K562 (cell line): ENCODE results near the gene EDDM3A. TPM values are rescaled to one million over a fixed set of nuclear protein-coding genes. Genes with fewer than 3 reads are reported as not detected.

Experiments used
- ATAC-seq: fragments of 200-7000 bp; cut with Tn5 transposase; 3 replicates; pipeline ENCODE4 v1.9.1; 2020; ENCODE audit warnings: moderate library complexity
- BruUV-seq: library from RNA; stranded (reverse); fragments of 400-500 nt; replicated peaks from 2 replicates; lab custom pipeline; 2021; lab: Mats Ljungman, UMichigan
- CTCF ChIA-PET: fragments of 300-600 bp; formaldehyde crosslinking; extraction: SDS; loops from one replicate; lab custom pipeline; 2021; ENCODE audit warnings: low intra/inter-chr PET ratio; lab: Yijun Ruan, JAX
- POLR2A ChIA-PET: fragments of 300-600, 350-650 bp; sonication (Branson Sonifier 250); formaldehyde crosslinking; extraction: SDS; loops from one replicate; lab custom pipeline; 2021; ENCODE audit warnings: antibody characterized with exemption, inconsistent platforms; lab: Yijun Ruan, JAX
- DNase-seq, 4 experiments: peaks; one replicate each; pipeline versions ENCODE4 v3.0.0 to v3.0.0-alpha.2; 2011 to 2018; ENCODE audit warnings: low spot score in 3 of 4, mixed read lengths in 3 of 4; ENCODE audit errors: extremely low read depth in 1 of 4
- FAIRE-seq: peaks from 2 replicates; lab custom pipeline; 2011; peaks lifted over from hg19 to GRCh38; lab: Jason Lieb, UNC
- H2AFZ ChIP-seq: 2 replicates; pipeline ENCODE4 v1.6.0; 2011; ENCODE audit warnings: low read depth, low read length, control low read depth, inconsistent platforms
- H3K27ac ChIP-seq: fragments of 200-600 bp; 3 replicates; pipeline ENCODE4 v1.8.0; 2011; ENCODE audit warnings: low read depth, mild to moderate bottlenecking, control low read depth, inconsistent platforms, low read length, moderate library complexity, mixed read lengths; ENCODE audit errors: extremely low read depth
- H3K27me3 ChIP-seq, 2 experiments: fragments of 300-600 bp in 1 of 2; 2 replicates in 1 of 2; 3 replicates in 1 of 2; pipeline versions ENCODE4 v1.6.0 to v1.8.0; 2011; ENCODE audit warnings: inconsistent platforms in 2 of 2, low read length in 2 of 2, mild to moderate bottlenecking in 1 of 2, mixed read lengths in 1 of 2, moderate library complexity in 1 of 2; ENCODE audit not compliant: control insufficient read depth in 2 of 2, insufficient read depth in 2 of 2
- H3K36me3 ChIP-seq: fragments of 300-600 bp; 3 replicates; pipeline ENCODE4 v1.8.0; 2011; ENCODE audit warnings: mild to moderate bottlenecking, low read length, inconsistent platforms; ENCODE audit not compliant: control insufficient read depth, insufficient read depth
- H3K4me1 ChIP-seq, 2 experiments: fragments of 200-600 bp in 1 of 2; replicated peaks in 1 of 2; 2 replicates in 1 of 2; 3 replicates in 1 of 2; pipeline versions ENCODE4 v1.5.1 to v1.8.0; 2011; ENCODE audit warnings: inconsistent platforms in 2 of 2, low read length in 2 of 2, mild to moderate bottlenecking in 1 of 2, mixed read lengths in 1 of 2, moderate library complexity in 1 of 2; ENCODE audit not compliant: control insufficient read depth in 2 of 2, insufficient read depth in 2 of 2
- H3K4me2 ChIP-seq: 2 replicates; pipeline ENCODE4 v1.6.1; 2011; ENCODE audit warnings: low read length, control low read depth, inconsistent platforms, mixed read lengths; ENCODE audit not compliant: insufficient read depth
- H3K4me3 ChIP-seq: fragments of 200-600 bp; sonication (generic), shearing (Covaris generic); 2 replicates; pipeline ENCODE4 v1.5.1; 2016; ENCODE audit warnings: control low read depth, inconsistent platforms
- H3K79me2 ChIP-seq: fragments of 200-600 bp; 3 replicates; pipeline ENCODE4 v1.8.0; 2011; ENCODE audit warnings: low read length, inconsistent platforms; ENCODE audit not compliant: control insufficient read depth, insufficient read depth
- H3K9ac ChIP-seq, 2 experiments: 2 replicates each; pipeline versions ENCODE4 v1.6.0 to v1.6.1; 2011; ENCODE audit warnings: low read depth in 2 of 2, low read length in 2 of 2, control low read depth in 1 of 2, inconsistent platforms in 1 of 2, mild to moderate bottlenecking in 1 of 2, mixed read lengths in 1 of 2; ENCODE audit not compliant: insufficient read depth in 1 of 2
- H3K9me1 ChIP-seq: one replicate; pipeline ENCODE4 v1.6.0; 2011; ENCODE audit warnings: inconsistent platforms, mild to moderate bottlenecking, low read length, moderate library complexity; ENCODE audit not compliant: control insufficient read depth, insufficient read depth
- H3K9me3 ChIP-seq: replicated peaks from 2 replicates; pipeline ENCODE4 v1.5.1; 2011; ENCODE audit warnings: low read depth, low read length, inconsistent platforms; ENCODE audit not compliant: control insufficient read depth, insufficient read depth
- H4K20me1 ChIP-seq: replicated peaks from 2 replicates; pipeline ENCODE4 v1.6.1; 2011; ENCODE audit warnings: low read length, inconsistent platforms, mixed read lengths; ENCODE audit not compliant: control insufficient read depth, insufficient read depth
- CBFA2T2 ChIP-seq: fragments of 450-650 bp; conservative IDR thresholded peaks from 2 replicates; pipeline ENCODE4 v1.6.1; 2017; ENCODE audit warnings: mild to moderate bottlenecking
- CBX2 ChIP-seq: fragments of 200-600 bp; sonication (generic); IDR thresholded peaks from one replicate; pipeline ENCODE4 v1.6.1; 2012; ENCODE audit warnings: mild to moderate bottlenecking, low read length, inconsistent platforms; ENCODE audit not compliant: insufficient read depth, poor library complexity, severe bottlenecking
- CC2D1A ChIP-seq: fragments of 450-650 bp; IDR thresholded peaks from 2 replicates; pipeline ENCODE4 v1.6.1; 2017; ENCODE audit warnings: mild to moderate bottlenecking
- CCAR2 ChIP-seq: fragments of 200-400 bp; formaldehyde crosslinking; IDR thresholded peaks from 2 replicates; pipeline ENCODE4 v1.6.1; 2017; ENCODE audit warnings: mild to moderate bottlenecking, low read depth, low read length
- EP300 ChIP-seq: IDR thresholded peaks from 2 replicates; pipeline ENCODE4 v1.6.1; 2012; ENCODE audit warnings: low read length, improper control_type of control experiment
- ETV6 ChIP-seq, 3 experiments: fragments of 150-350 bp in 1 of 3; sonication (generic) in 1 of 3; formaldehyde crosslinking in 1 of 3; IDR thresholded peaks; 2 replicates each; pipeline versions ENCODE4 v1.6.1 to v1.8.0; 2014 to 2022; ENCODE audit warnings: borderline replicate concordance in 2 of 3, low read depth in 2 of 3, antibody characterized with exemption in 1 of 3, low read length in 1 of 3, mild to moderate bottlenecking in 1 of 3, missing genetic modification reagents in 1 of 3
- GATA2 ChIP-seq: sonication (generic); formaldehyde crosslinking; IDR thresholded peaks from 2 replicates; pipeline ENCODE4 v1.4.0; 2020; ENCODE audit warnings: mild to moderate bottlenecking, missing genetic modification reagents
- GATAD2B ChIP-seq: fragments of 450-650 bp; IDR thresholded peaks from 2 replicates; pipeline ENCODE4 v1.6.1; 2017; ENCODE audit warnings: mild to moderate bottlenecking, borderline replicate concordance
- JUND ChIP-seq, 2 experiments: IDR thresholded peaks; 2 replicates in 1 of 2; 3 replicates in 1 of 2; pipeline ENCODE4 v1.6.1; 2011; ENCODE audit warnings: borderline replicate concordance in 2 of 2, low read depth in 2 of 2, low read length in 2 of 2, improper control_type of control experiment in 1 of 2, missing biosample characterization in 1 of 2, missing genetic modification characterization in 1 of 2, missing genetic modification reagents in 1 of 2
- MEIS2 ChIP-seq: fragments of 450-650 bp; IDR thresholded peaks from 2 replicates; pipeline ENCODE4 v1.6.1; 2014; ENCODE audit warnings: mild to moderate bottlenecking; ENCODE audit not compliant: partially characterized antibody
- RCOR1 ChIP-seq, 2 experiments: IDR thresholded peaks; 2 replicates each; pipeline ENCODE4 v1.6.1; 2012; ENCODE audit warnings: low read depth in 2 of 2, low read length in 2 of 2, borderline replicate concordance in 1 of 2, improper control_type of control experiment in 1 of 2
- SAFB2 ChIP-seq: fragments of 200-400 bp; formaldehyde crosslinking; IDR thresholded peaks from 2 replicates; pipeline ENCODE4 v1.6.1; 2018; ENCODE audit warnings: borderline replicate concordance, low read length, low read depth, moderate library complexity; ENCODE audit not compliant: severe bottlenecking
- SMARCA5 ChIP-seq: fragments of 450-650 bp; IDR thresholded peaks from 2 replicates; pipeline ENCODE4 v1.6.1; 2016
- TCF7L2 ChIP-seq: fragments of 150-350 bp; IDR thresholded peaks from 2 replicates; pipeline ENCODE4 v1.6.1; 2016; ENCODE audit warnings: low read depth, mild to moderate bottlenecking, low read length, moderate library complexity
- U2AF2 ChIP-seq: fragments of 200-400 bp; formaldehyde crosslinking; optimal IDR thresholded peaks from 2 replicates; pipeline ENCODE3; 2017; ENCODE audit warnings: low read depth, mild to moderate bottlenecking, low read length
- ZNF589 ChIP-seq: fragments of 200-800 bp; sonication (Bioruptor generic); IDR thresholded peaks from 2 replicates; pipeline ENCODE4 v1.6.1; 2016; ENCODE audit warnings: low read depth, missing genetic modification characterization, missing compliant biosample characterization
- ZNF668 ChIP-seq: fragments of 250-450 bp; sonication (Bioruptor Pico); IDR thresholded peaks from 2 replicates; pipeline ENCODE4 v1.8.0; 2022; ENCODE audit warnings: mild to moderate bottlenecking, inconsistent platforms
- WGBS: fragments of 100-300 bp; shearing (Covaris generic); methylation state at CpG from one replicate; pipeline ENCODE4 v1.1.6; 2016; ENCODE audit warnings: low coverage, mixed read lengths; ENCODE audit not compliant: insufficient coverage; ENCODE audit errors: missing lambda C conversion rate; 5-methylcytosine and 5-hydroxymethylcytosine counted together
- in situ Hi-C: fragments of 300-500 bp; cut with MboI; formaldehyde crosslinking; loops from 4 replicates; pipeline ENCODE4 v1.15.0; 2018; ENCODE audit warnings: inconsistent platforms, mixed read lengths
- intact Hi-C: fragments of 100-400 bp; cut with micrococcal nuclease; formaldehyde crosslinking; loops from 2 replicates; pipeline ENCODE4 v1.14.2; 2022
- polyA plus RNA-seq, 8 experiments: library from polyadenylated mRNA; depleted of rRNA in 4 of 8; stranded (reverse) in 5 of 8; unstranded in 3 of 8; fragments of >200 nt; fragmentation: Nextera tagmentation in 2 of 8; fragmentation: Illumina TruSeq in 1 of 8; extraction: Ambion mirVana in 2 of 8; extraction: Trizol in 1 of 8; gene quantifications; 2 replicates each; pipeline versions ENCODE4 v1.2.1 to v1.2.3, GENCODE V29; 2011 to 2014; ENCODE audit warnings: inconsistent platforms in 1 of 8, missing spikeins in 1 of 8
- total RNA-seq, 7 experiments: library from RNA; depleted of rRNA in 6 of 7; stranded (reverse); fragments of >200 nt in 6 of 7; fragmentation: Illumina TruSeq in 2 of 7; extraction: Trizol in 2 of 7; gene quantifications; 2 replicates each; pipeline versions ENCODE4 v1.2.1 to v1.2.3, GENCODE V29; 2011 to 2021; ENCODE audit warnings: low replicate concordance in 1 of 7
- TF ChIP-seq, protein P1 (sequence below): sonication (generic); IDR thresholded peaks from 2 replicates; pipeline ENCODE4 v1.6.1; 2016
- TF ChIP-seq, protein P2 (sequence below): IDR thresholded peaks from 2 replicates; pipeline ENCODE4 v1.6.1; 2012; ENCODE audit warnings: low read depth, low read length, improper control_type of control experiment, borderline replicate concordance

Gene EDDM3A
- total and polyA plus RNA-seq, 9 of the 15 experiments (the other 6 are each of a cell fraction or from before 2014, with no cell fraction given) = not detected

DNA sequence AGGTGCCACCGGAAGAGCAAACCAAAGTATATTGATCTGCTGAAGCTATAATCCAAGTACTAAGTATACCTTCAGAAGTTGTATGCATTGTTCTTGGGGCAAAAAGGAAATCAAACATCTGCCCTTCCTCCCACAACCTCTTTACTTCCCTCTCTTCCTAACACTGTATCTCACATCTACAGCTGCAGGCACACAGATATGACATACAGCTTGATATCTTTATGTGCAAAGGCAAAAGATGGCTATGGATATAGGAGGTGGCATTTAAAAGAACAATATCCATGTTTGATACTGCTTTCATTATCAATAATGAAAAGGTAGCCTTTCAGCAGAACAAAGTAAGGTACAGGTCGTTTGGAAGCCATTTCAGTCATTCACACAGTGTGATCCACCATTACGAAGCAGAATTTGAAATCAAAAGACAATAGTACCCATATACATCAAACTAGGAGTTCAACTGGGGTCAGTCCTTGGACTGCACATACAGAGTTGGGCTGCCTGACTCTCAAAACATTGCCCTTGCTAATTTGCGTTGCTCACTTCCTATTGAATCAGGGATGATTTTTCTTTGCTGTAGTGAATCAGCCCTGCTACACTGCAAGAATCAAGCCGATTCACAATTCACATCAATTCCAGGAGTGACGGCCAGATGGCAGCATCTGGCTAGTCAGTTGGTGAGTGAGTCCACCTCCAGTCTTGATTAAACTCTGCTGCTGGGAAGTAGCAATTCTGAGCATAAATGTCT is 48.2 kb upstream of the EDDM3A start:
- Histone ChIP-seq H3K9me3 (no peaks in the 10 kb centered on the region), H3K36me3 (no peaks in the 10 kb centered on the region), H3K9ac (no peak overlapping the region), H3K27me3 (peaks cover 3 to 6% of the 10 kb centered on the region in 2 experiments; a peak in 3 of 5 replicates), H3K4me3 (no peak overlapping the region), H3K9me1 (no peaks in the 10 kb centered on the region), H3K79me2 (no peaks in the 10 kb centered on the region), H3K4me2 (peak overlapping the region; percentile 64), H3K27ac (no peak overlapping the region), H2AFZ (peak overlapping the region; percentile 44), H3K4me1 (peaks cover 0 to 9% of the 10 kb centered on the region in 2 experiments; a peak in 2 of 5 replicates), H4K20me1 (no peaks in the 10 kb centered on the region)
- POLR2A ChIA-PET = no interaction called here
- 12% methylated on average over 6 of the region's 6 CpGs for WGBS
- FAIRE-seq (peak; percentile 96), ATAC-seq (peak; percentile 94), DNase-seq (peak; percentile 34 to 83 (median 56))
- in situ Hi-C loops = no loop called here
- CTCF ChIA-PET = interaction anchor here (0.5 to 3.0 kb wide), 9 partner anchors 20 to 308 kb away, joined by 3 to 42 read pairs (median 3); no protein-coding TSS in a partner anchor
- BruUV-seq = no TSS peak
- intact Hi-C loops = loop anchor here (1.0 to 5.0 kb wide), 6 partner anchors 61 to 340 kb away; no protein-coding TSS in a partner anchor
- TF ChIP-seq SMARCA5 (no peak), GATAD2B (no peak), TCF7L2 (no peak), SAFB2 (no peak), GATA2 (CRISPR knock-in tag) (peak; percentile 79), JUND (IDR thresholded peaks at IDR 0.05; ENCODE audit: borderline replicate concordance, low read depth, low read length) (no peak), JUND (tag; IDR thresholded peaks at IDR 0.05; ENCODE audit: borderline replicate concordance, low read depth, low read length) (no peak), ZNF668 (CRISPR knock-in tag) (no peak), ZNF589 (CRISPR knock-in tag) (no peak), CBX2 (no peak), ETV6 (IDR thresholded peaks at IDR 0.05; ENCODE audit: borderline replicate concordance in 1 of 2, low read depth in 2 of 2, low read length in 1 of 2) (peak; percentile 73 to 77; a peak in 3 of 4 replicates), ETV6 (CRISPR knock-in tag; IDR thresholded peaks at IDR 0.05; ENCODE audit: borderline replicate concordance) (no peak), CC2D1A (peak; percentile 60; the same call in 1 of the 2 replicates), CCAR2 (no peak), MEIS2 (peak; percentile 23), CBFA2T2 (peak; percentile 61), EP300 (peak; percentile 51; the same call in 1 of the 2 replicates), U2AF2 (no peak), RCOR1 (IDR thresholded peaks at IDR 0.05; ENCODE audit: borderline replicate concordance in 1 of 2, low read depth in 2 of 2, low read length in 2 of 2) (peak in 1 of 2 experiments; percentile 20; a peak in 1 of 4 replicates)
- TF ChIP-seq, protein P1, sequence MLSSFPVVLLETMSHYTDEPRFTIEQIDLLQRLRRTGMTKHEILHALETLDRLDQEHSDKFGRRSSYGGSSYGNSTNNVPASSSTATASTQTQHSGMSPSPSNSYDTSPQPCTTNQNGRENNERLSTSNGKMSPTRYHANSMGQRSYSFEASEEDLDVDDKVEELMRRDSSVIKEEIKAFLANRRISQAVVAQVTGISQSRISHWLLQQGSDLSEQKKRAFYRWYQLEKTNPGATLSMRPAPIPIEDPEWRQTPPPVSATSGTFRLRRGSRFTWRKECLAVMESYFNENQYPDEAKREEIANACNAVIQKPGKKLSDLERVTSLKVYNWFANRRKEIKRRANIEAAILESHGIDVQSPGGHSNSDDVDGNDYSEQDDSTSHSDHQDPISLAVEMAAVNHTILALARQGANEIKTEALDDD = 0 out of 2 replicates have a peak, but pooled peaks have one; percentile 23
- TF ChIP-seq, protein P2, sequence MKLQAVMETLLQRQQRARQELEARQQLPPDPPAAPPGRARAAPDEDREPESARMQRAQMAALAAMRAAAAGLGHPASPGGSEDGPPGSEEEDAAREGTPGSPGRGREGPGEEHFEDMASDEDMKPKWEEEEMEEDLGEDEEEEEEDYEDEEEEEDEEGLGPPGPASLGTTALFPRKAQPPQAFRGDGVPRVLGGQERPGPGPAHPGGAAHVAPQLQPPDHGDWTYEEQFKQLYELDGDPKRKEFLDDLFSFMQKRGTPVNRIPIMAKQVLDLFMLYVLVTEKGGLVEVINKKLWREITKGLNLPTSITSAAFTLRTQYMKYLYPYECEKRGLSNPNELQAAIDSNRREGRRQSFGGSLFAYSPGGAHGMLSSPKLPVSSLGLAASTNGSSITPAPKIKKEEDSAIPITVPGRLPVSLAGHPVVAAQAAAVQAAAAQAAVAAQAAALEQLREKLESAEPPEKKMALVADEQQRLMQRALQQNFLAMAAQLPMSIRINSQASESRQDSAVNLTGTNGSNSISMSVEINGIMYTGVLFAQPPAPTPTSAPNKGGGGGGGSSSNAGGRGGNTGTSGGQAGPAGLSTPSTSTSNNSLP = peak; percentile 57; the same call in 1 of the 2 replicates
